Nephron progenitor cell (in vitro differentiated cells): ENCODE data around the gene CPM.
"Not testable (repeated sequence)": the region's sequence is repeated elsewhere in the genome, so short reads cannot be mapped to it uniquely, and the experiment has no call there.

ENCODE experiments used
- DNase-seq: peaks from one replicate; pipeline ENCODE4 v3.0.0; 2021
- H3K27ac Mint-ChIP-seq: 2 replicates; pipeline ENCODE4 v1.8.0; 2021; ENCODE audit warnings: mild to moderate bottlenecking, moderate library complexity, mixed read lengths
- H3K27me3 Mint-ChIP-seq: 2 replicates; pipeline ENCODE4 v1.8.0; 2021; ENCODE audit warnings: mild to moderate bottlenecking, low read depth, mixed read lengths; ENCODE audit not compliant: poor library complexity
- H3K36me3 Mint-ChIP-seq: 2 replicates; pipeline ENCODE4 v1.8.0; 2021; ENCODE audit warnings: low read depth, mixed read lengths
- H3K4me1 Mint-ChIP-seq: 2 replicates; pipeline ENCODE4 v1.8.0; 2021; ENCODE audit warnings: mixed read lengths
- H3K4me3 Mint-ChIP-seq: 2 replicates; pipeline ENCODE4 v1.8.0; 2021; ENCODE audit warnings: mild to moderate bottlenecking, moderate library complexity, mixed read lengths
- H3K9me3 Mint-ChIP-seq: 2 replicates; pipeline ENCODE4 v1.8.0; 2021; ENCODE audit warnings: mild to moderate bottlenecking, moderate library complexity, mixed read lengths
- CTCF ChIP-seq: fragments of 200-600 bp; sonication (generic); IDR thresholded peaks from 2 replicates; pipeline ENCODE4 v1.5.0; 2021; ENCODE audit warnings: antibody characterized with exemption

The CPM gene

GRCh38 chr12:68809190-68810026, 123.6 kb downstream of the CPM start:
- Mint-ChIP-seq H3K27me3 (no peaks in the 10 kb centered on the region), H3K9me3 (no peaks in the 10 kb centered on the region), H3K4me3 (peak overlapping the region; percentile 92), H3K27ac (peak overlapping the region; percentile 98), H3K36me3 (peaks cover 44% of the 10 kb centered on the region), H3K4me1 (peaks cover 39% of the 10 kb centered on the region)
- TF ChIP-seq CTCF = no peak
- no peak for DNase-seq

GRCh38 chr12:68808388-68809189, 124.4 kb downstream of the CPM start:
- peak; percentile 78 for DNase-seq
- Mint-ChIP-seq H3K27me3 (no peaks in the 10 kb centered on the region), H3K4me1 (peaks cover 39% of the 10 kb centered on the region), H3K9me3 (no peaks in the 10 kb centered on the region), H3K27ac (peak overlapping the region; percentile 98), H3K36me3 (peaks cover 40% of the 10 kb centered on the region), H3K4me3 (peak overlapping the region; percentile 92)
- TF ChIP-seq CTCF = no peak

DNA sequence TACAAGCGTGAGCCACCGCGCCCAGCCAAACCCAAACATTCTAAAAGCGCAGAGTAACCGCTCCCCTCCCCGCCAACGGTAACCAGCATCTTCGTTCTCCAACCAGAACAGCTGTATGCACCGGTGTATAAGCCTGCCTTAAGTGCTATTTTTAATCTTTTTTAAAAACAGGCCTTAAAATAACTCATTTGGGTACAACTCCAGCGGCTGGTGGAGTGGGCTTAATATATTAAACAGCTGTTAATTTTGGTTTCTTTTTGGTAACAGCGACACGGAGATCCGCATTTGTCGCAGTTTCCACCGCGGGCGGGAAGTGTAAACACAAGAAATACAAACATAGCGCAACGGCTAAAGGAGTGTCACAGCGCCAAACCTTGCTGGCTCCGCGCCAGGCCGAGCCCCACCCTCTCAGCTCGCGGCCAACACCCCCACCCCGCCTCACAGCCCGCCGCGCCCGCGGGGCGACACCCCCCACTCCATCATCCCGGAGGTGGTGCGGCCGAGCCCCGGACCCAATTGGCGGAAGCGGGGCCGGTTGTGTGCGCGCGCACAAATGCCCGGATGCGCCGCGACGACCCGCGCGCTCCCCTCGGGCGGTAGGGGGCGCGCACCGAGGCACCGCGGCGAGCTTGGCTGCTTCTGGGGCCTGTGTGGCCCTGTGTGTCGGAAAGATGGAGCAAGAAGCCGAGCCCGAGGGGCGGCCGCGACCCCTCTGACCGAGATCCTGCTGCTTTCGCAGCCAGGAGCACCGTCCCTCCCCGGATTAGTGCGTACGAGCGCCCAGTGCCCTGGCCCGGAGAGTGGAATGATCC, 125.2 kb downstream of the CPM start, which contains the start of gene MDM2:
MDM2 (plus strand) TSS at position 602 of the 812 bp plus-strand sequence. CDS start 301 bp downstream, outside the sequence.
- Mint-ChIP-seq H3K36me3 (peaks cover 34% of the 10 kb centered on the region), H3K4me3 (peak within 1 kb of the TSS; percentile 92), H3K4me1 (peaks cover 34% of the 10 kb centered on the region), H3K27ac (peak within 1 kb of the TSS; percentile 98), H3K27me3 (no peaks in the 10 kb centered on the region), H3K9me3 (no peaks in the 10 kb centered on the region)
- DNase-seq = peak; percentile 93
- peak; percentile 52 for TF ChIP-seq CTCF

DNA sequence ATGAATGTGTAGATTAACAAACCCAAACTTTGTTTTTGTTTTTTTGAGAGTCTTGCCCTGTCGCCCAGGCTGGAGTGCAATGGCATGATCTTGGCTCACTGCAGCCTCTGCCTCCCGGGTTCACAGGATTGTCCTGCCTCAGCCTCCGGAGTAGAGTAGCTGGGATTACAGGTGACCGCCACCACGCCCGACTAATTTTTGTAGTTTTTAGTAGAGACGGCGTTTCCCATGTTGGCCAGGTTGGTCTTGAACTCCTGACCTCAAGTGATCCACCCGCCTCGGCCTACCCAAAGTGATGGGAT, 125.7 kb downstream of the CPM start:
- Mint-ChIP-seq H3K36me3 (peaks cover 29% of the 10 kb centered on the region), H3K4me1 (peaks cover 32% of the 10 kb centered on the region), H3K27ac (peak overlapping the region; percentile 69), H3K4me3 (peak overlapping the region; percentile 85)
- not testable (repeated sequence) for DNase-seq, H3K27me3 Mint-ChIP-seq, H3K9me3 Mint-ChIP-seq

GRCh38 chr12:68806488-68807237, 126.3 kb downstream of the CPM start:
- H3K27me3 Mint-ChIP-seq = no peaks in the 10 kb centered on the region
- peak overlapping the region; percentile 85 for H3K4me3 Mint-ChIP-seq
- no peak for TF ChIP-seq CTCF
- no peak overlapping the region for H3K27ac Mint-ChIP-seq
- H3K36me3 Mint-ChIP-seq = peaks cover 26% of the 10 kb centered on the region
- H3K9me3 Mint-ChIP-seq = no peaks in the 10 kb centered on the region
- H3K4me1 Mint-ChIP-seq = peaks cover 32% of the 10 kb centered on the region
- DNase-seq = no peak
